K562 (cell line): ENCODE results near the gene SPATA2L. TPM values are rescaled to one million over a fixed set of nuclear protein-coding genes. Genes with fewer than 3 reads are reported as not detected.

ENCODE experiments used
- ATAC-seq: fragments of 200-7000 bp; cut with Tn5 transposase; 3 replicates; pipeline ENCODE4 v1.9.1; 2020; ENCODE audit warnings: moderate library complexity
- Bru-seq: library from RNA; stranded (reverse); fragments of 400-500 nt; gene quantifications from one replicate; lab custom pipeline; 2021; lab: Mats Ljungman, UMichigan
- BruChase-seq, 2 experiments: library from RNA; stranded (reverse); fragments of 400-500 nt; gene quantifications; one replicate each; lab custom pipeline; 2021; lab: Mats Ljungman, UMichigan
- BruUV-seq: library from RNA; stranded (reverse); fragments of 400-500 nt; replicated peaks from 2 replicates; lab custom pipeline; 2021; lab: Mats Ljungman, UMichigan
- CTCF ChIA-PET: fragments of 300-600 bp; formaldehyde crosslinking; extraction: SDS; loops from one replicate; lab custom pipeline; 2021; ENCODE audit warnings: low intra/inter-chr PET ratio; lab: Yijun Ruan, JAX
- POLR2A ChIA-PET: fragments of 300-600, 350-650 bp; sonication (Branson Sonifier 250); formaldehyde crosslinking; extraction: SDS; loops from one replicate; lab custom pipeline; 2021; ENCODE audit warnings: antibody characterized with exemption, inconsistent platforms; lab: Yijun Ruan, JAX
- DNase-seq, 4 experiments: peaks; one replicate each; pipeline versions ENCODE4 v3.0.0 to v3.0.0-alpha.2; 2011 to 2018; ENCODE audit warnings: low spot score in 3 of 4, mixed read lengths in 3 of 4; ENCODE audit errors: extremely low read depth in 1 of 4
- FAIRE-seq: peaks from 2 replicates; lab custom pipeline; 2011; peaks lifted over from hg19 to GRCh38; lab: Jason Lieb, UNC
- H2AFZ ChIP-seq: 2 replicates; pipeline ENCODE4 v1.6.0; 2011; ENCODE audit warnings: low read depth, low read length, control low read depth, inconsistent platforms
- H3K27ac ChIP-seq: fragments of 200-600 bp; 3 replicates; pipeline ENCODE4 v1.8.0; 2011; ENCODE audit warnings: low read depth, mild to moderate bottlenecking, control low read depth, inconsistent platforms, low read length, moderate library complexity, mixed read lengths; ENCODE audit errors: extremely low read depth
- H3K27me3 ChIP-seq, 2 experiments: fragments of 300-600 bp in 1 of 2; 2 replicates in 1 of 2; 3 replicates in 1 of 2; pipeline versions ENCODE4 v1.6.0 to v1.8.0; 2011; ENCODE audit warnings: inconsistent platforms in 2 of 2, low read length in 2 of 2, mild to moderate bottlenecking in 1 of 2, mixed read lengths in 1 of 2, moderate library complexity in 1 of 2; ENCODE audit not compliant: control insufficient read depth in 2 of 2, insufficient read depth in 2 of 2
- H3K36me3 ChIP-seq: fragments of 300-600 bp; 3 replicates; pipeline ENCODE4 v1.8.0; 2011; ENCODE audit warnings: mild to moderate bottlenecking, low read length, inconsistent platforms; ENCODE audit not compliant: control insufficient read depth, insufficient read depth
- H3K4me1 ChIP-seq, 2 experiments: fragments of 200-600 bp in 1 of 2; replicated peaks in 1 of 2; 2 replicates in 1 of 2; 3 replicates in 1 of 2; pipeline versions ENCODE4 v1.5.1 to v1.8.0; 2011; ENCODE audit warnings: inconsistent platforms in 2 of 2, low read length in 2 of 2, mild to moderate bottlenecking in 1 of 2, mixed read lengths in 1 of 2, moderate library complexity in 1 of 2; ENCODE audit not compliant: control insufficient read depth in 2 of 2, insufficient read depth in 2 of 2
- H3K4me2 ChIP-seq: 2 replicates; pipeline ENCODE4 v1.6.1; 2011; ENCODE audit warnings: low read length, control low read depth, inconsistent platforms, mixed read lengths; ENCODE audit not compliant: insufficient read depth
- H3K4me3 ChIP-seq: fragments of 200-600 bp; sonication (generic), shearing (Covaris generic); 2 replicates; pipeline ENCODE4 v1.5.1; 2016; ENCODE audit warnings: control low read depth, inconsistent platforms
- H3K79me2 ChIP-seq: fragments of 200-600 bp; 3 replicates; pipeline ENCODE4 v1.8.0; 2011; ENCODE audit warnings: low read length, inconsistent platforms; ENCODE audit not compliant: control insufficient read depth, insufficient read depth
- H3K9ac ChIP-seq, 2 experiments: 2 replicates each; pipeline versions ENCODE4 v1.6.0 to v1.6.1; 2011; ENCODE audit warnings: low read depth in 2 of 2, low read length in 2 of 2, control low read depth in 1 of 2, inconsistent platforms in 1 of 2, mild to moderate bottlenecking in 1 of 2, mixed read lengths in 1 of 2; ENCODE audit not compliant: insufficient read depth in 1 of 2
- H3K9me1 ChIP-seq: one replicate; pipeline ENCODE4 v1.6.0; 2011; ENCODE audit warnings: inconsistent platforms, mild to moderate bottlenecking, low read length, moderate library complexity; ENCODE audit not compliant: control insufficient read depth, insufficient read depth
- H3K9me3 ChIP-seq: replicated peaks from 2 replicates; pipeline ENCODE4 v1.5.1; 2011; ENCODE audit warnings: low read depth, low read length, inconsistent platforms; ENCODE audit not compliant: control insufficient read depth, insufficient read depth
- H4K20me1 ChIP-seq: replicated peaks from 2 replicates; pipeline ENCODE4 v1.6.1; 2011; ENCODE audit warnings: low read length, inconsistent platforms, mixed read lengths; ENCODE audit not compliant: control insufficient read depth, insufficient read depth
- GABPB1 ChIP-seq: sonication (generic); formaldehyde crosslinking; IDR thresholded peaks from 2 replicates; pipeline ENCODE4 v1.8.0; 2022; ENCODE audit warnings: mild to moderate bottlenecking, missing genetic modification reagents
- HNRNPLL ChIP-seq: fragments of 200-400 bp; formaldehyde crosslinking; IDR thresholded peaks from 2 replicates; pipeline ENCODE4 v1.6.1; 2017; ENCODE audit warnings: low read length, low read depth, mild to moderate bottlenecking; ENCODE audit not compliant: poor library complexity, severe bottlenecking
- MCM5 ChIP-seq: fragments of 450-650 bp; IDR thresholded peaks from 2 replicates; pipeline ENCODE4 v1.6.1; 2016; ENCODE audit warnings: low read depth
- RAD21 ChIP-seq, 2 experiments: fragments of 250-450 bp in 1 of 2; fragments of 450-650 bp in 1 of 2; sonication (Bioruptor Pico) in 1 of 2; formaldehyde crosslinking in 1 of 2; IDR thresholded peaks in 1 of 2; conservative IDR thresholded peaks in 1 of 2; 2 replicates each; pipeline versions ENCODE4 v1.4.0 to v1.8.0; 2020 to 2022; ENCODE audit warnings: mild to moderate bottlenecking in 2 of 2, moderate library complexity in 1 of 2
- ZNF143 ChIP-seq: sonication (generic); formaldehyde crosslinking; IDR thresholded peaks from 2 replicates; pipeline ENCODE4 v1.9.0; 2022; ENCODE audit warnings: mild to moderate bottlenecking, missing genetic modification reagents
- WGBS: fragments of 100-300 bp; shearing (Covaris generic); methylation state at CpG from one replicate; pipeline ENCODE4 v1.1.6; 2016; ENCODE audit warnings: low coverage, mixed read lengths; ENCODE audit not compliant: insufficient coverage; ENCODE audit errors: missing lambda C conversion rate; 5-methylcytosine and 5-hydroxymethylcytosine counted together
- in situ Hi-C: fragments of 300-500 bp; cut with MboI; formaldehyde crosslinking; loops from 4 replicates; pipeline ENCODE4 v1.15.0; 2018; ENCODE audit warnings: inconsistent platforms, mixed read lengths
- intact Hi-C: fragments of 100-400 bp; cut with micrococcal nuclease; formaldehyde crosslinking; loops from 2 replicates; pipeline ENCODE4 v1.14.2; 2022
- long read RNA-seq, 3 experiments: library from polyadenylated mRNA in 2 of 3; library from RNA in 1 of 3; unstranded in 2 of 3; stranded (forward) in 1 of 3; transcript quantifications; one replicate each; pipeline ENCODE4 v2.0.0, GENCODE V29; 2019 to 2022
- polyA minus RNA-seq, 3 experiments: library from RNA; depleted of rRNA, polyadenylated mRNA; stranded (reverse); fragments of >200 nt; gene quantifications; 2 replicates each; pipeline ENCODE4 v1.2.3, GENCODE V29; 2011
- polyA plus RNA-seq, 8 experiments: library from polyadenylated mRNA; depleted of rRNA in 4 of 8; stranded (reverse) in 5 of 8; unstranded in 3 of 8; fragments of >200 nt; fragmentation: Nextera tagmentation in 2 of 8; fragmentation: Illumina TruSeq in 1 of 8; extraction: Ambion mirVana in 2 of 8; extraction: Trizol in 1 of 8; gene quantifications; 2 replicates each; pipeline versions ENCODE4 v1.2.1 to v1.2.3, GENCODE V29; 2011 to 2014; ENCODE audit warnings: inconsistent platforms in 1 of 8, missing spikeins in 1 of 8
- total RNA-seq, 7 experiments: library from RNA; depleted of rRNA in 6 of 7; stranded (reverse); fragments of >200 nt in 6 of 7; fragmentation: Illumina TruSeq in 2 of 7; extraction: Trizol in 2 of 7; gene quantifications; 2 replicates each; pipeline versions ENCODE4 v1.2.1 to v1.2.3, GENCODE V29; 2011 to 2021; ENCODE audit warnings: low replicate concordance in 1 of 7
- TF ChIP-seq, protein P1 (sequence below): IDR thresholded peaks from 2 replicates; pipeline ENCODE4 v1.6.1; 2011; ENCODE audit warnings: borderline replicate concordance, low read depth, mild to moderate bottlenecking, moderate library complexity, low read length; ENCODE audit not compliant: insufficient read depth, poor library complexity, severe bottlenecking
- TF ChIP-seq, protein P2 (sequence below): sonication (generic); formaldehyde crosslinking; IDR thresholded peaks from 2 replicates; pipeline ENCODE4 v1.8.1; 2022; ENCODE audit warnings: missing genetic modification reagents

The SPATA2L gene, protein sequence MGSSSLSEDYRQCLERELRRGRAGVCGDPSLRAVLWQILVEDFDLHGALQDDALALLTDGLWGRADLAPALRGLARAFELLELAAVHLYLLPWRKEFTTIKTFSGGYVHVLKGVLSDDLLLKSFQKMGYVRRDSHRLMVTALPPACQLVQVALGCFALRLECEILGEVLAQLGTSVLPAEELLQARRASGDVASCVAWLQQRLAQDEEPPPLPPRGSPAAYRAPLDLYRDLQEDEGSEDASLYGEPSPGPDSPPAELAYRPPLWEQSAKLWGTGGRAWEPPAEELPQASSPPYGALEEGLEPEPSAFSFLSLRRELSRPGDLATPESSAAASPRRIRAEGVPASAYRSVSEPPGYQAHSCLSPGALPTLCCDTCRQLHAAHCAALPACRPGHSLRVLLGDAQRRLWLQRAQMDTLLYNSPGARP
- total RNA-seq (2011; cell fraction: chromatin; rRNA removed; ENCODE audit: low replicate concordance): 4.8 and 30.8 TPM in 2 replicates
- total RNA-seq (2011; cell fraction: nucleolus; rRNA removed): 32.7 and 32.9 TPM in 2 replicates
- total RNA-seq (2011; cell fraction: nucleoplasm; rRNA removed): 10.5 and 10.9 TPM in 2 replicates
- total RNA-seq (2014; rRNA removed) (17.0 and 19.7 TPM in 2 replicates), total RNA-seq (2014; rRNA removed; fragmentation: Illumina TruSeq; extraction: Trizol) (0.26 and 0.47 TPM in 2 replicates), total RNA-seq (2015; rRNA removed; fragmentation: Illumina TruSeq; extraction: Trizol) (4.3 and 5.1 TPM in 2 replicates), total RNA-seq (2021) (19.2 and 19.4 TPM in 2 replicates), polyA plus RNA-seq (2011; rRNA removed) (4.0 and 4.5 TPM in 2 replicates), polyA plus RNA-seq (2014; fragmentation: Illumina TruSeq; extraction: Trizol) (1.1 and 3.7 TPM in 2 replicates), polyA plus RNA-seq (2014; fragmentation: Nextera tagmentation; extraction: Ambion mirVana) (under 1 TPM in 1 of 2 experiments, not detected in 1; 0.13 TPM), polyA plus RNA-seq (2014; rRNA removed) (11.5 and 15.2 TPM in 2 replicates), polyA minus RNA-seq (2011; rRNA and poly(A)+ RNA removed) (0.33 and 1.8 TPM in 2 replicates), Bru-seq, nascent RNA (percentile 56 among the genes with signal in this experiment), BruChase-seq, experiment 1, labeled RNA remaining after a 2-hour chase (percentile 52 among the genes with signal in this experiment), BruChase-seq, experiment 2, labeled RNA remaining after a 6-hour chase (percentile 55 among the genes with signal in this experiment)
- 5.7 and 25.8 TPM in 2 replicates for polyA plus RNA-seq (2011; cell fraction: cytosol; rRNA removed)
- 10.9 and 25.7 TPM in 2 replicates for polyA plus RNA-seq (2011; cell fraction: nucleus; rRNA removed)
- polyA plus RNA-seq (2012): 11.3 and 11.6 TPM in 2 replicates
- 7.8 and 11.9 TPM in 2 replicates for polyA minus RNA-seq (2011; cell fraction: cytosol; rRNA and poly(A)+ RNA removed)
- polyA minus RNA-seq (2011; cell fraction: nucleus; rRNA and poly(A)+ RNA removed): 5.7 and 11.7 TPM in 2 replicates
- long read RNA-seq, experiment 1, transcript SPATA2L-203 (3 exons, 692 nt): minor isoform, 31 of 144 reads
- long read RNA-seq, experiment 1, transcript SPATA2L-201 (3 exons, 2,335 nt): major isoform, 34 of 144 reads
- long read RNA-seq, experiment 1, partial matches to known transcripts: 6 of 144 reads
- long read RNA-seq, experiment 1, other reads (novel, unspliced or antisense): 73 of 144 reads
- long read RNA-seq, experiment 2, transcript SPATA2L-201 (3 exons, 2,335 nt): major isoform, 6 of 12 reads
- long read RNA-seq, experiment 2, partial matches to known transcripts: 2 of 12 reads
- long read RNA-seq, experiment 2, other reads (novel, unspliced or antisense): 0 of 12 reads
- long read RNA-seq, experiment 3, transcript SPATA2L-203 (3 exons, 692 nt): major isoform, 5 of 13 reads
- long read RNA-seq, experiment 3, partial matches to known transcripts: 0 of 13 reads
- long read RNA-seq, experiment 3, other reads (novel, unspliced or antisense): 5 of 13 reads

DNA sequence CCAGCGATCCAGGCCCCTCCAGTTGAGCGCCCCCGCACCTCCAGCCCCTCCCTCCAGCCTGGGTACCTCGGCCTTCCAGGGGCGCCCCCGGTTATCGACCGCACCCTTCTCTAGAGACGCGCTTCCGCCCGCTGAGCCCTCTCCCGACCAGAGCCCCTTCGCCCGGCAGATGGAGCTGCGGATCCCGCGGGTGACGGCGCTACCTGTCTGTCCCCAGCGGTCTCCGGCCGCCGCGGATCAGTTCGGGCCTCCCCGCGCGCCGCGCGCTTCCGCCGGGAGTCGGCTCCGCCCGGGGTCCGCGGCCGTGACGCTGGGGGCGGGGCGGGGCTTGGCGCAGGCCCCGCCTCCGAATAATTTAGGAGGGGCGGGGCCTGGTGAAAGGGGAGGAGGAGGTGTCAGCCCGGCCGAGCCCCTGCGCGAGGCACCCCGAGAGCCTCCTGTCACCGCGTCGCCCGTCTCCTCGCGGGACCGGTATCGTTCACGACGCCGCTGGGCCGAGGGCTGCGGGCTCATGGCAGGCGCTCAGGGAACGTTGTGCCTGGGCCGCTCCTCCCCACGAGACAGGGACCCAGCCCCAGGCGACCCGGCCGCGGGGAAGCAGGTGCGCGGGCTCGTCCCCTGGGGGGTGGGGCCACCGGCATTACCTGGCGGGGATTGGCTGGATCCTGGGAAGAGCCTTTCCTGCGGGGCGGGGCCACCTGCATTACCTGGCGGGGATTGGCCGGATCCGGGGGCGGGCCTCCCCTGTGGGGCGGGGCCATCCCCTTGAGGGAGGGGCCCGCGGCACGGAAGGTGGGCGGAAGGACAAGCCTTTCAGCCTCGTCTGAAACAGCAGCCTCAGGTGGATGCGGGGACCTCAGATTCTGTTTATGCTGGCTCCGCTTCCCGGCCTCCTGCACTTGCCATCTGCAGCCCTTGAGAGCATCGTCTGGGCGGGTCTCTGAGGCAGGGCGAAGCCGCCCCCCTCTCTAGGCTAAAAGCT is at the start of gene SPATA2L:
Gene SPATA2L, minus strand, starts transcription at position 281 of the 982 bp plus-strand sequence. CDS start 473 bp downstream, outside the sequence.
- POLR2A ChIA-PET: interaction anchor here (0.6 to 1.0 kb wide), 3 partner anchors 30 to 201 kb away, joined by 3 read pairs; no protein-coding TSS in a partner anchor
- ATAC-seq: peak; percentile 86
- H3K4me2 ChIP-seq: peak within 1 kb of the TSS; percentile 86
- H3K36me3 ChIP-seq: peaks cover 17% of the 10 kb centered on the region; the same call in 2 of the 3 replicates
- CTCF ChIA-PET: interaction anchor here (0.6 to 2.7 kb wide), 2 partner anchors 143 to 159 kb away, joined by 3 to 18 read pairs; no protein-coding TSS in a partner anchor
- 2% methylated on average over 66 of the region's 97 CpGs for WGBS
- BruUV-seq: no TSS peak
- peaks cover 8% of the 10 kb centered on the region for H3K9me1 ChIP-seq
- H3K27me3 ChIP-seq: no peaks in the 10 kb centered on the region
- intact Hi-C loops (loop anchor here (2.0 to 5.0 kb wide), 3 partner anchors 17 to 211 kb away; no protein-coding TSS in a partner anchor), in situ Hi-C loops (loop anchor here (5.0 kb wide), 1 partner anchor 161 kb away; no protein-coding TSS in a partner anchor)
- peak within 1 kb of the TSS; percentile 70 to 93 for H3K9ac ChIP-seq
- H3K27ac ChIP-seq: peak within 1 kb of the TSS; percentile 76
- peak within 1 kb of the TSS; percentile 51 for H3K4me3 ChIP-seq
- no peaks in the 10 kb centered on the region for H3K9me3 ChIP-seq
- peaks cover 9% of the 10 kb centered on the region for H3K79me2 ChIP-seq
- peak; percentile 96 to 99 (median 96) for DNase-seq
- FAIRE-seq: peak; percentile 98
- peaks cover 4% of the 10 kb centered on the region; the same call in 1 of the 2 replicates for H4K20me1 ChIP-seq
- H3K4me1 ChIP-seq: peaks cover 16 to 66% of the 10 kb centered on the region in 2 experiments
- peak within 1 kb of the TSS; percentile 94 for H2AFZ ChIP-seq
- TF ChIP-seq MCM5: no peak
- peak; percentile 62 for TF ChIP-seq GABPB1 (CRISPR knock-in tag)
- peak; percentile 56 for TF ChIP-seq HNRNPLL
- peak in 1 of 2 experiments; percentile 49; a peak in 3 of 4 replicates for TF ChIP-seq RAD21 (CRISPR knock-in tag; conservative IDR thresholded peaks at IDR 0.05 in 1 of 2, IDR thresholded peaks at IDR 0.05 in 1 of 2)
- TF ChIP-seq, protein P1, sequence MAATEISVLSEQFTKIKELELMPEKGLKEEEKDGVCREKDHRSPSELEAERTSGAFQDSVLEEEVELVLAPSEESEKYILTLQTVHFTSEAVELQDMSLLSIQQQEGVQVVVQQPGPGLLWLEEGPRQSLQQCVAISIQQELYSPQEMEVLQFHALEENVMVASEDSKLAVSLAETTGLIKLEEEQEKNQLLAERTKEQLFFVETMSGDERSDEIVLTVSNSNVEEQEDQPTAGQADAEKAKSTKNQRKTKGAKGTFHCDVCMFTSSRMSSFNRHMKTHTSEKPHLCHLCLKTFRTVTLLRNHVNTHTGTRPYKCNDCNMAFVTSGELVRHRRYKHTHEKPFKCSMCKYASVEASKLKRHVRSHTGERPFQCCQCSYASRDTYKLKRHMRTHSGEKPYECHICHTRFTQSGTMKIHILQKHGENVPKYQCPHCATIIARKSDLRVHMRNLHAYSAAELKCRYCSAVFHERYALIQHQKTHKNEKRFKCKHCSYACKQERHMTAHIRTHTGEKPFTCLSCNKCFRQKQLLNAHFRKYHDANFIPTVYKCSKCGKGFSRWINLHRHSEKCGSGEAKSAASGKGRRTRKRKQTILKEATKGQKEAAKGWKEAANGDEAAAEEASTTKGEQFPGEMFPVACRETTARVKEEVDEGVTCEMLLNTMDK: peak; percentile 62
- TF ChIP-seq, protein P2, sequence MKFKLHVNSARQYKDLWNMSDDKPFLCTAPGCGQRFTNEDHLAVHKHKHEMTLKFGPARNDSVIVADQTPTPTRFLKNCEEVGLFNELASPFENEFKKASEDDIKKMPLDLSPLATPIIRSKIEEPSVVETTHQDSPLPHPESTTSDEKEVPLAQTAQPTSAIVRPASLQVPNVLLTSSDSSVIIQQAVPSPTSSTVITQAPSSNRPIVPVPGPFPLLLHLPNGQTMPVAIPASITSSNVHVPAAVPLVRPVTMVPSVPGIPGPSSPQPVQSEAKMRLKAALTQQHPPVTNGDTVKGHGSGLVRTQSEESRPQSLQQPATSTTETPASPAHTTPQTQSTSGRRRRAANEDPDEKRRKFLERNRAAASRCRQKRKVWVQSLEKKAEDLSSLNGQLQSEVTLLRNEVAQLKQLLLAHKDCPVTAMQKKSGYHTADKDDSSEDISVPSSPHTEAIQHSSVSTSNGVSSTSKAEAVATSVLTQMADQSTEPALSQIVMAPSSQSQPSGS (CRISPR knock-in tag): no peak
- TF ChIP-seq ZNF143: no peak
